ENCODE data around the gene TM9SF4. TPM values are rescaled to one million over a fixed set of nuclear protein-coding genes. Genes with fewer than 3 reads are reported as not detected.

The TM9SF4 gene
- total and polyA plus RNA-seq, 2 of the 8 experiments (the other 6 are each of a cell fraction or from before 2014, with no cell fraction given): 38.4 to 68.7 TPM

GRCh38 chr20:32164984-32165735, 55.6 kb downstream of the TM9SF4 start:
- Histone ChIP-seq H3K56ac (replicated peaks; ENCODE audit: insufficient read length, low read depth, low read length) (no peak overlapping the region), H3K4me3 (ENCODE audit: extremely low read depth in 1 of 4, insufficient read depth in 2 of 4, low read depth in 3 of 4, low read length in 4 of 4) (no peak overlapping the region), H2BK5ac (ENCODE audit: low read depth, low read length) (no peak overlapping the region), H4K91ac (replicated peaks; ENCODE audit: insufficient read length, low read length) (no peak overlapping the region), H3K79me1 (ENCODE audit: low read depth, low read length) (no peaks in the 10 kb centered on the region), H2AK5ac (ENCODE audit: low read depth, low read length) (no peak overlapping the region), H3K36me3 (ENCODE audit: control insufficient read depth in 2 of 4, insufficient read depth in 4 of 4, low read length in 3 of 4) (peaks cover 17 to 37% (median 33%) of the 10 kb centered on the region in 4 experiments), H3K27me3 (replicated peaks in 1 of 4; ENCODE audit: control insufficient read depth in 3 of 4, extremely low read depth in 1 of 4, insufficient read depth in 3 of 4, low read length in 3 of 4) (no peaks in the 10 kb centered on the region), H3K4me1 (replicated peaks in 1 of 4; ENCODE audit: control insufficient read depth in 3 of 4, insufficient read depth in 4 of 4, low read length in 3 of 4) (peaks cover 0 to 7% (median 3%) of the 10 kb centered on the region in 4 experiments; a peak in 3 of 7 replicates), H3K23ac (ENCODE audit: insufficient read length) (no peak overlapping the region), H3K14ac (ENCODE audit: insufficient read length) (no peak overlapping the region), H3K4me2 (ENCODE audit: insufficient read depth in 1 of 2, low read depth in 2 of 2, low read length in 2 of 2) (no peak overlapping the region), H3K79me2 (ENCODE audit: control insufficient read depth in 1 of 2, insufficient read depth in 2 of 2, low read length in 2 of 2) (no peaks in the 10 kb centered on the region), H3K27ac (ENCODE audit: low read depth, low read length) (no peak overlapping the region), H3K4ac (replicated peaks; ENCODE audit: insufficient read length, low read depth, low read length) (no peak overlapping the region), H4K5ac (ENCODE audit: insufficient read length, low read depth, low read length) (no peak overlapping the region), H3K23me2 (ENCODE audit: low read depth, low read length) (no peaks in the 10 kb centered on the region), H2BK15ac (ENCODE audit: low read length) (no peak overlapping the region), H4K20me1 (replicated peaks in 1 of 2; ENCODE audit: control insufficient read depth in 1 of 2, insufficient read depth in 2 of 2, low read length in 2 of 2) (peaks cover 3 to 4% of the 10 kb centered on the region in 2 experiments), H3K9me3 (ENCODE audit: insufficient read depth in 2 of 2, low read depth in 1 of 2, low read length in 1 of 2) (no peaks in the 10 kb centered on the region), H3K9ac (replicated peaks in 1 of 4; ENCODE audit: extremely low read depth in 1 of 4, low read depth in 3 of 4, low read length in 3 of 4) (no peak overlapping the region), H3K18ac (ENCODE audit: extremely low read depth, low read length) (no peak overlapping the region), H2BK120ac (replicated peaks; ENCODE audit: low read depth, low read length) (no peak overlapping the region), H2BK12ac (ENCODE audit: low read depth, low read length) (no peak overlapping the region), H4K8ac (ENCODE audit: extremely low read depth, insufficient read depth, low read length) (no peak overlapping the region), H2AFZ (ENCODE audit: low read length) (no peak overlapping the region), H2BK20ac (ENCODE audit: low read length) (no peak overlapping the region)
- no peak for FAIRE-seq
- TF ChIP-seq CBX5 (IDR thresholded peaks at IDR 0.05; ENCODE audit: low read depth, low read length) (no peak), SP2 (IDR thresholded peaks at IDR 0.05; ENCODE audit: low read length) (no peak), RFX5 (IDR thresholded peaks at IDR 0.05; ENCODE audit: borderline replicate concordance, low read depth, low read length) (no peak), TCF12 (IDR thresholded peaks at IDR 0.05; ENCODE audit: low read depth, low read length) (no peak), FOSL1 (IDR thresholded peaks at IDR 0.05; ENCODE audit: insufficient read depth, low read depth, low read length) (no peak), JUND (IDR thresholded peaks at IDR 0.05; ENCODE audit: low read length) (no peak), SIN3A (conservative IDR thresholded peaks at IDR 0.05 in 1 of 2, IDR thresholded peaks at IDR 0.05 in 1 of 2; ENCODE audit: low read depth in 1 of 2, low read length in 2 of 2) (no peak), CREB1 (IDR thresholded peaks at IDR 0.05) (no peak), SIRT6 (IDR thresholded peaks at IDR 0.05; ENCODE audit: low read length) (no peak), SIX5 (IDR thresholded peaks at IDR 0.05; ENCODE audit: low read depth, low read length) (no peak)
- WGBS, 2 experiments (ENCODE audit: extremely low coverage in 1 of 2, insufficient coverage in 1 of 2, insufficient read length in 1 of 2, insufficient replicate concordance in 2 of 2, low coverage in 1 of 2, low lambda C conversion rate in 2 of 2, missing lambda C conversion rate in 1 of 2): 93% methylated on average over 21 of the region's 21 CpGs; no CpG with 5 or more reads in 1 of the 2 experiments
- ChIA-PET CTCF (ENCODE audit: partially characterized antibody) (interaction anchor here (0.5 kb wide), 1 partner anchor 433 kb away, joined by 3 read pairs; no protein-coding TSS in a partner anchor), POLR2A (ENCODE audit: partially characterized antibody) (no interaction called here)
- no peak for DNase-seq (ENCODE audit: low read depth in 1 of 2, low spot score in 2 of 2)

Measured in H1 (cell line).